HG03558 (cell line): ENCODE measurements around the gene TUFT1.

Experiments used
- ATAC-seq: cut with Tn5 transposase; IDR thresholded peaks from one replicate; pipeline ENCODE4 v1.9.1; 2021; ENCODE audit warnings: moderate number of reproducible peaks; ENCODE audit not compliant: unreplicated experiment; ENCODE audit errors: extremely low read depth

The TUFT1 gene

DNA sequence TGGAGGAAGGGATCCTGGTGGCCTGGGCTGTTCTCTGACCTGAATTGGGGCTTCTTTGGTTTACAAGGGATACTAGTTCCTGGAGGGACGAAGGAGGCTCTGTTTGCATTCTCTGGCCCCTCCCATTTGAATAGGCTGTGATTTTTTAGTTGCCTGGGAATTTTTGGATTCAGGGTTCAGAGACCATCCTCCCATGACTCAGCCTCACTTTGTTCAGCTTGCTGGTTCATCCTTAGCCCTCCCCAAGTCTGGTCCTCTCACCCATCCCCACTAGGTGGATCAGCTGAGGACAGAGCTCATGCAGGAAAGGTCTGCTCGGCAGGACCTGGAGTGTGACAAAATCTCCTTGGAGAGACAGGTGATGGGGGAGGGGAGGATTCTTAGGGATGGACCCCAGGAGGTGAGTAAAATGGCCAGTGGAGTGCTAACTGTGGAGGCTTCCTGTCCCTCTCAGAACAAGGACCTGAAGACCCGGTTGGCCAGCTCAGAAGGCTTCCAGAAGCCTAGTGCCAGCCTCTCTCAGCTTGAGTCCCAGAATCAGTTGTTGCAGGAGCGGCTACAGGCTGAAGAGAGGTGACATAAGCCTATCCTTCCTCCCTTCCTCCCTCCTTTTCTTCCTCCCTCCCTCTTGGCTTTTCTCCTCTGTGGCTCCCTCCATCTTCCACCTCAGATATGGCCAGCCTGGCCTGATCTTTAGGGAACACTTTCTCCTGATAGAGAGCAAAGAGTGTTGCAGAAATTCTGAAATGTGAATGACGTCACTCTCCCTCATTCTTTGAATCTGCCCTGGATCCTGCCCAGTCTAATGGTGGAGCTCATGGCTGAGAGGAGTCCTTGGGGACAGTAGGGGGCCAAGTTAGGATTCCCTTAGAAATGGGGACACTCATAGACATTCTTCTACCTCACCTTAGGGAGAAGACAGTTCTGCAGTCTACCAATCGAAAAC lies 4.5 kb upstream of the TUFT1 start:
- ATAC-seq: no peak

DNA sequence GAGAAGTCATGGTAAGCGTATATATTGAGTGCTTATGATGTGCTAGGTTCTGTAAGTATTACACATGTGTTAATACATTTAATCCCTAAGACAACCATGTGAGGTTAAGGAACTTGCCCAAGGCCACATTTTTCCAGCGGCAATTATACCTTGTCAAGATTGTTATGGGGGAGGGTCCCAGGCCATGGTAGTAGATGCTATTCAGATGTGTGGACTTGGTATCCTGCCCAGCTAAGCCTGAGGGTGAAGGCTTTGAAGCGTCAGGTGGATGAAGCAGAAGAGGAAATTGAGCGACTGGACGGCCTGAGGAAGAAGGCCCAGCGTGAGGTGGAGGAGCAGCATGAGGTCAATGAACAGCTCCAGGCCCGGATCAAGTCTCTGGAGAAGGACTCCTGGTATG lies 3.6 kb upstream of the TUFT1 start:
- ATAC-seq: no peak

DNA sequence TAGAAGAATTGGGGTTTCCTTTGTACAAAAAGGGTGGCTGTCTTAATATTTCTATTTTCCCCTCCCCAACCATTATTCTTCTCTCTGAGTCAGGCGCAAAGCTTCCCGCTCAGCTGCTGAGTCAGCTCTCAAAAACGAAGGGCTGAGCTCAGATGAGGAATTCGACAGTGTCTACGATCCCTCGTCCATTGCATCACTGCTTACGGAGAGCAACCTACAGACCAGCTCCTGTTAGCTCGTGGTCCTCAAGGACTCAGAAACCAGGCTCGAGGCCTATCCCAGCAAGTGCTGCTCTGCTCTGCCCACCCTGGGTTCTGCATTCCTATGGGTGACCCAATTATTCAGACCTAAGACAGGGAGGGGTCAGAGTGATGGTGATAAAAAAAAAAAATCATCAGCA lies 3.0 kb upstream of the TUFT1 start:
- no peak for ATAC-seq

DNA sequence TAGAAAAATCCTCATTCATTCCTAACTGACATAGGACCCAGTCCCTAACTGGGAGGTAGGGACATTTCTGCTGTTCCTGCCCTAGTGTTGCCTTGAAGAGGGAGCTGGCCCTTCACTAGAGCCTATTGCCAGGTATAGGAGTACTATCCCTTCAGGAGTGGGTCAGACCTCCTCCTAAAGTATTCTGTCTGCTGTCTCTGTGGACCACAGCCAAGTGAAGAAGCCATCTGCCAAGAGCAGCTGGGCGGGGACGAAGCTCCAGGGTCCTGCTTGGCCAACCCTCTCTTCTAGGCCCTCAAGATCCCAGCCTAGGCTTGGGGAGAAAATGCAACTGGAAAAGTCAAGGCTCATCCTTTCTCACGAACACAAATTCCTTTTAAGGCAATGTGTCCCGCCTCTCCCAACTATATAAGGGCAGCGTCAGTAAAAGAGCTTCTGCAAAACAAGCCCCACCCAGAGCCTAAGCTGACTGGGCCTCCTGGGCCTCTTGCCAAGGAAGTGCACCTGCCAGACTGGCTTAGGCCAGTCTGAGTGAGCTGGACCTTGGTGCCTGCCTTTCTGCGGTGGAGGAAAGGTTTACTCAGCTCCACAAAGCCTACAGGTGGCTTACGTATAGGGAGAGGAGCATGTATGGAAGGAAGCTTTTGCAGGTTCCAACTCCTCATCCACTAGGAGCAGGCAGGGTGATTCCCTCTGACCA lies 638 bp upstream of the TUFT1 start:
- peak; percentile 13 for ATAC-seq

DNA sequence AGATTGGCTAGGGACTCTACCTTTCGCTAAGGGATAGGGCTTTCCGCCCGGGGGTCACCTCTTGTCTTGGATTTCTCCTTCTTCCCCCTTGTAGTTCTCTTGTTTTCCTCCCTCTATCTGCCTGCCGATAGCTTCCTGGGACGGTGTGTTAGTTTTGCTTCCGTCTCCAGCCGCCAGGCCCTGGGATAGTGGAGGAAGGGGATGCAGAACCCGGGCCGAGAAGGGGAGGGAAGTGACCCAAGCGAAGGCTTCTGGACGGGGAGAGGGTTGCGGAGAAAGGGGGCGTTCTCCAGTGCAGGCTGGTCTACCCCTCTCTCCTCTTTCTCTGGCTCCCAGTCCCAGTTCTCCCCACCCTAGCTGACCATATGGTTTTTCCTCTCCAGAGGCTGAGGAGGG lies 871 bp downstream of the TUFT1 start:
- ATAC-seq: no peak

DNA sequence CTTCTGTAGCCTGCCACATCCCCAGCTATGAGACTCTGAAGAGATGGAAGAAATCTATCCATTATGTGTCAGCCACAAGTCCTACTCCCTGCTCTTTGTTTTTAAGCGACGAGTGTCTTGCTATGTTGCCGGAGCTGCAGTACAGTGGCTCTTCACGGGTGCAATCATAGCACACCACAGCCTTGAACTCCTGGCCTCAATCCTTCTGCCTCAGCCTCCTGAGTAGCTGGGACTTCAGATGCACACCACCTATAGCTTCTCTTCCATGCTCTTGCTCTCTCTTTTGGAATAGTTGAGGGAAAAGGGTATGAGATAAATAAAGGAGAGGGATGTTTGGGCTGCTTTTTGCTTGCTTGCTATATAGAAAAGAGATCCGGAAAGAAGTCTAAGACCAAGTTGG lies 1.6 kb downstream of the TUFT1 start:
- no peak for ATAC-seq

DNA sequence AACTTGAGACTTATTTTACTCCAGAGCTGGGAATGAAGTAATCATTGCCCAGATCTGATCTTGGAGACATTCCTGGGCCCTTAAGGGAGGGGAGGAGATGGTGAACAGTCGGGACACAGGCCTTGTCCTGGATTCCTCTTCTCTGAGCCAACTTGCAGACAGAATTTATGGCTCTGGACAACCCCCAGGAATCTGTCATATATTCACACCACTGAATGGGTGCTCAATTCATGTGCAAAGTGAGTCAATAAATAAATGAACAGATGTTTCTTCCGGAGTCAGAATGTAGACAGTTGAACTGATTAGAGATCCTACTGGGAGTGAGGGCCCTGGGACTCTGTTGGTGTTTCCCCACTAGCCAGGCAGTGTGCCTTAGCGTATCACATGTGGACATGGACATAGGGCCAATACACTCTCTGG lies 2.6 kb downstream of the TUFT1 start:
- ATAC-seq: no peak

DNA sequence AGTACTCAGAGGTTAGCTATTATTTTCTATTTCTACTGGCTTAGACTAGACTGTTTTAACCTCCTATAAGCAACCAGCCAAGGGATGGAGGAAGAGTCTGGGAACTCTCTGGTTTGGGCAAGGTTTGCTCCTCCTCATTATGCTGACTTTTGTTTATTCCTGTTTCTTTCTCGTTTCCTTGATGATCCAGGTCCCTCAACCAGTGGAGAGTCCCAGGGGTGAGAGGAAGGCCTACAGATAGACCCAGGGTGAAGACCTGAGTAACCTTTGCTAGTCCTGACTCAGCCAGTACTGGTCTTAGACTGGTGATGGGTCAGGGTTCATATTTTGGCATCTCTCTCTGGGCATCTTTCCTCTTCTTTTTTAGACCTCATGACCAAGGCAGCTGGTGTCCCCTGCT lies 5.4 kb downstream of the TUFT1 start:
- no peak for ATAC-seq

DNA sequence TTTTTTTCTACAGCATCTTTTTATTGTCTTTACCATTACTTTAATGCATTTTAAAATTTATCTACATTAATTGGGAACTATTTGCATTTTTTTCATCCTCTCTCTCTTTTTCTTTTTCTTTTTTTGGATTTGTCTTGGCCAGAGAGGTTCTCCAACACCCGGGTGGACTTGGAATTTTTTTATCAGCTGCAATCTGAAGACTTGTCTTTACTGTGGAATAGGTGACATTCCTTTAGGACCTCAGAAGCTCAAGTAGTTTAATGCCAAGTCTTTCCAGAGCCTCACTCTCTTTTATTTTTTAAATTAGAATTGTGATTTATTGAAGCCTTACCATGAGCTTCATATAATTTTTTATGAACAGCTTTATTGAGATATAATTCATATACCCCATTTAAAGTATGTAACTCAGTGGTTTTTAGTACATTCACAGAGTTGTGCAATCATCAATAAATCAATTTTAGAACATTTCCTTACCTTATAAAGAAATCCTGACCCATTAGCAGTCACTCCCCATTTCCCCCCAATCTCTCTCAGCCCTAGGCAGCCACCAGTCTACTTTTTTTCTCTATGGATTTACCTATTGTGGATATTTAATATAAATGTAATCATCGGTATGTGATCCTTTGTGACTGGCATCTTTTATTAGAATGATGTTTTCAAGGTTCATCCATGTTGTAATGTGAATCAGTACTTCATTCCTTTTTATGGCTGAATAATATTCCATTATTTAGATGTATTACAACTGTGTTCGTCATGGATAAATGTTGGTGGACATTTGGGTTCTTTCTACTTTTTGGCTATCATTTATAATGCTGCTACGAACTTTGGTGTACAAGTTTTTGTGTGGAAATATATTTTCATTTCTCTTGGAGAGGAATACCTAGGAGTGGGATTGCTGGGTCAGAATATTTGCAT lies 6.2 kb downstream of the TUFT1 start:
- no peak for ATAC-seq

DNA sequence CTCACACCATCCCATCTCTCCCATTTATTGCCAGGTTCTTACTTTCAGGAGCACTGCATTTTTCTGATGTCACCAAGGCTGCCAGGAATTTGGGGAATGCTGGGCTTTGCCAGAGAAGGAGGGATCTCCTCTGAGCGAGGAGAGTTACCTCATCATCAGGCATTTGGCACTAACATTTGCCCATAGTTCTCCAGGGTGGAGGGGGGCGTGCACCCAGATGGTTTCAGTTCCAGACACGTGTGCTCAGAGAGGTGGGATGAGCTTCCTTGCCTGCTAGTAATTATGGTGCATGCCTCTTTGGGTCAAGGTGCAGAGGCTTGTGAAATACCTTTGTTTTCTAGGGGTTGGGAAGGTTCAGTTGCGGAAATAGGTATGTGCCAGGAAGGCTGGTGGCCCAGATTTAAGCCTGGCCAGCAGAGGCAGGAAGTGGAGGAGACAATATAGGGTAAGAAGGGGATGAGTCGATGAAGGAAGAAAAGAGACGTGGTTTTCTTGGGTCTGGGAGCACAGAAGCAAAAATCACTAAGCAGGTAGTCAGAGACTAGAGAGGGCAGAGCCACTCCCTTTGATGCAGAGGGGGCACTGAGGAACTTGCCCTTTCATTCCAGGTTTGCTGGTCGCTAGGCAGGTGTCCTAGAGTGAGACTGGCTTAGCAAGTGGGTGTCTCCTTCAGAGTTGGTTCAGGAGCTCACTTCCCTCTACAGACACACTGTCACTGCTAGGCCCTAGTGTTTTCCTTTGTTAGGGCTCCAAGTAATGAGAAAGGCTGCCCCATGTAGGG lies 7.2 kb downstream of the TUFT1 start:
- no peak for ATAC-seq

DNA sequence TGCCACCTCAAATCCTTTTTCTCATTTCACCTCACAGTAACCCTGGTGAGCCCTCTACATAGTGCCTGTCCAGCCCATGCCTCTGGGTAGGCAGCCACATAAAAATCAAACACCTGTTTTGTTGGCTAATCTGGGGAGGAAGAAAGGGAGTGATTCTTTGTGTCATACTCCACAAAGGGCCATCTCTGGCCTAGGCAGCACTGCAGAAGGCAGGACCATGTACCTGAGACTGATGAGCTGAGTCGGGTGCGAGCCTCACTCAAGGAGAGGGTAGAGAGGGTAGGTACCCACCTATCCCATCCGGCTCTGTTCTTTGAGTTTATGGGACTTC lies 7.8 kb downstream of the TUFT1 start:
- ATAC-seq: no peak

DNA sequence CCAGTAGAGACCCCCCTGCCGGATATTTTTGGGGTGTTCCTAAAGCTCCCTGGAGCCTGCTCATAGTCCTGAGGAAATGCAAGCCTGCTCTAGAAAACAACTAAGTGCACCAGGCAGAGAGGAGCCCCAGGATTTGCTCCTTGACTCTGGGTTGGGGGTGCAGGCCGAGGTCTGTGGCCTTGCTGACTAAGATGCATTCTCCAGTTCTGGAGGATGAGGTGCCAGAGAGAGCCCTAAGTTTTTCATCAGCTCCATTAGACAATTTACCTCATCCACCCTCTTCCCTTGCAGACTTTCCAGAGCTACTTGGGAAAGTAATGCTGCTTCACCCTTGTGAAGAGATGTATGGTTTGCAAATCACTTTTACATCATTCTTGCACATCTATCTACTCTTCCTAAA lies 9.1 kb downstream of the TUFT1 start:
- ATAC-seq: no peak

DNA sequence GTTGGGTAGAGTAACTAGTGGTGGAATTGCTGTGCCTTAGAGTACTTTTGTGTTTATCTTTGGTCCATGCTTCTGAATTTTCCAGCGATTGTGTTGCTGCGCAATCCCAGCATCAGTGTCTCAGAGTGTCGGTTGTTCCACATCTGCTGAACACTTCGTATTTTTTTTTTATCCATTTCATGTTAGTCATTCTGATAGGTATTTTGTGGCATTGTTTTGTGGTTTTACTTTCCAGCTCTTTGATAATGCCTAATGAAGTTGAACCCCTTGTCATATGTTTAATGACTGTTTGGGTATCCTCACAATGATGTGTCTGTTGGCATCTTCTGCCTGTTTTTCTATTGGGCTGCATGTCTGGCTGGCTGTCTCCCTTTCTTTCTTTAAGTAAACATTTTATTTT lies 13.6 kb downstream of the TUFT1 start:
- no peak for ATAC-seq

DNA sequence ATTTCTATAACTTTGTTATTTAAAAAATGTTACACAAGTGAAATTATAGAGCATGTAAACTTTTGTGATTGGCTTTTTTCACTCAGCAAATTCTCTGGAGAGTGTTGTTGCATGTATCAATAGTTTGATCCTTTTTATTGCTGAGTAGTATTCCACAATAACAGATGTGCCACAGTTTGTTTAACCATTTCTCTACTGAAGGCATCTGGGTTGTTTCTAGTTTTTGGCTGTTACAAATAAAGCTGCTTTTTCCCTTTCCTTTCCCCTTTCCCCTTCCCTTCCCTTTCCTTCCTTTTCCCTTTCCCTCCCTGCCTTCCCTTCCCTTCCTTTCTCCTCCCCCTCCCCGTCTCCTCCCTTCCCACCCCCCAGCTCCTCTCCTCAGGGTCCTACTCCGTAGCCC lies 15.9 kb downstream of the TUFT1 start:
- ATAC-seq: no peak

DNA sequence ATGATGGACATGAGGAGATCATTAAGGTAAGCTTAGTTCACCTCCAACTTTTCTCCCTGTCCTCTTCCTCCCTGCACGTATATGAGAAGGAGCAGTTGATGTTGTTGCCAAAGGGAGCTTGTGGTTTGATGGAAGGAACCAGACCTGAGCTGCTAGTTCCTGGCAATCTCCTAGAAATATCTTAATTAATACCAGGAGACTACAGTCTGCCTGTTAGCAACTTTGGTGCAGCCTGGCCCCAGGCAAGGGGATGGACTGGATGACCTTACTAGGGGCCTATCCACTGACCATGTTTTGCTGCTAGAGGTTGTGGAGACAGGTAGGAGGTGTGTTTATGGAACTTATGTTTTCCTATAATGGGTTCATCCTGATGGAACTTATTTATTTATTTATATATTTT lies 22.6 kb downstream of the TUFT1 start:
- no peak for ATAC-seq

DNA sequence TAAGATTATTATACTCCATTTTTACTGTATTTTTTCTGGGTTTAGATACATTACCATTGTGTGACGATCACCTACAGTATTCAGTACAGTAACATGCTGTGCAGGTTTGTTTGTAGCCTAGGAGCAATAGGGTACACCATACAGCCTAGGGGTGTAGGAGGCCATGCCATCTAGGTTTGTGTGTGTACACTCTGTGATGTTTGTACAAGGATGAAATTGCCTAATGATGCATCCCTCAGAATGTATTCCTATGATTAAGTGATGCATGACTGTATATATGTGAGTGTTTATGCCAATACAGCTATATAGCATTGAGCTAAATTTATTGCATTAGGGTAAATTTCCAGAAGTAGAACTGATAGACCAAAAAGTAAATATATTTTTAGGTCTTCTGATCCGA lies 23.3 kb downstream of the TUFT1 start:
- no peak for ATAC-seq

DNA sequence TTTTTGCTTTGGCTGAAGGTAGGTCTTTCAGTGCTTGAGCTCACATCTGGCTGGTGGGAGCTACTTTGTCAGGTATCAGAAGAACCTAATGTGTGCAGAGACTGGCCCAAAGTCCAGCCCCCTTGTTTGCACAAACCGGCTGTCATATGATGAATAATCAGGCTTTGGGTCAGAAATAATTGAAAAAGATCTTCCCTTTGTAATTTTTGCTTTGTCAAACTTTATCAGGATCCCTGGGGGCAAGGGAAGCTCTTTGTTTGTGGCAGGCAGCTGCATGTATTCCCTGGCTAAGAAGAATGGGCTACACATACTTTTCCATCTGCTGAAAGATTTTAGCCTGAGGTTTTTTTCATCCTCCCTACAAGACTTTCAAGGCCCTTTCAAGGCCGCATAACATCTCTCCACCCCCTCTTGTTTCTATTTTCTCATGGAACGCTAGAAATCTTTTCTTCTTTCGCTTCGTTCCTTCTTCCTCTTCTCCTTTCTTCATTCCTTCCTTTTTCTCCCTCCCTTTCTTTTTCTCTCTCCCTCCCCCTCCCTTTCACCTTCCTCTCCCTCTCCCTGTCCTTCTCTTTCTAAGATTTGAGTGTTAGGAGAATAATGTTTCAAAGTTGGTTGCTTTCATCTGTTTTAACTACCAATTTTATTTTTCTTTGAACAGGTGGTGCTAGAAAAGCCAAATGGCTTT lies 25.5 kb downstream of the TUFT1 start:
- no peak for ATAC-seq

DNA sequence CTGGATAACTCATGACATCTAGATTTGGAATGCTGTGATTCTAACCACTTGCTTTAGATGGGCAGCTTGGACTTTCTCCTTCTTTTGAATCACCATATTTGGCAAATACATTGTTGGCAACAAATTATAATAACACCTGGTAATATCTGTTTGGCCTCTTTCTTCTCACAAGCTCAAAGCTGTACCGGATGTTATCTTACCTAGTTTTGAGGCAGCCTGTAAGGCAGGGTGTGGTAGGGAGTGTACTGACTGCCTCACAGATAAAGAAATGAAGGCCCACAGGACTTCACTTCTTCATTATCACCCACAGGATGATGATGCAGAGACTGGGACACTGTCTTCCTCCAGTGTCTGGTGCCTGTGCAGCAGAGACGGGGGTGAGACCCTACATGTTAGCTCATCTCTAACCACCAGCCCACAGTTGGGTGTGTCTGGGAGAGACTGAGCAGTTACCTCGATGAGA lies 28.5 kb downstream of the TUFT1 start:
- ATAC-seq: no peak

DNA sequence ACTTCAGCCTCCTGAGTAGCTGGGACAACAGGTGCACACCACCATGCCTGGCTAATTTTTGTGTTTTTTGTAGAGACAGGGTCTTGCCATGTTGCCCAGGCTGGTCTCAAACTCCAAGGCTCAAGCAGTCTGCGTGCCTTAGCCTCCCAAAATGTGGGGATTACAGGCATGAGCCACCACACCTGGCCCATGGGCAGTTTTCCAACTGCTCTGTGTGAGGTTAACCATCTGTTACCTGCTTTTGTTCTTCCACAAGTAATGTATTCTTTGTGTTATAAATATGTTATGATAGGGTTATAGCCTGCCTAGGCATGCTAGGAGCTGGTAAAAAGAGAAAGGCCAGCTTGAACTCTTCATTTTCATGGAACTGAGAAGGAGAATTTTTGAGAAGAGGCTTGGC lies 30.7 kb downstream of the TUFT1 start:
- ATAC-seq: no peak
